Activated CD8-positive, alpha-beta memory T cell treated with anti-CD3 and anti-CD28 coated beads, Interleukin-2, amount 50 U/mL, for 48 hours (primary cell): Measurements from ENCODE around the gene RABL6.
"Not testable (repeated sequence)": the region's sequence is repeated elsewhere in the genome, so short reads cannot be mapped to it uniquely, and the experiment has no call there.

Experiments used
- DNase-seq: peaks from one replicate; pipeline ENCODE4 v3.0.0-alpha.2; 2020

The RABL6 gene

GRCh38 chr9:136823136-136824046, 15.6 kb downstream of the RABL6 start:
- DNase-seq: no peak

GRCh38 chr9:136824496-136825225, 16.9 kb downstream of the RABL6 start:
- no peak for DNase-seq

DNA sequence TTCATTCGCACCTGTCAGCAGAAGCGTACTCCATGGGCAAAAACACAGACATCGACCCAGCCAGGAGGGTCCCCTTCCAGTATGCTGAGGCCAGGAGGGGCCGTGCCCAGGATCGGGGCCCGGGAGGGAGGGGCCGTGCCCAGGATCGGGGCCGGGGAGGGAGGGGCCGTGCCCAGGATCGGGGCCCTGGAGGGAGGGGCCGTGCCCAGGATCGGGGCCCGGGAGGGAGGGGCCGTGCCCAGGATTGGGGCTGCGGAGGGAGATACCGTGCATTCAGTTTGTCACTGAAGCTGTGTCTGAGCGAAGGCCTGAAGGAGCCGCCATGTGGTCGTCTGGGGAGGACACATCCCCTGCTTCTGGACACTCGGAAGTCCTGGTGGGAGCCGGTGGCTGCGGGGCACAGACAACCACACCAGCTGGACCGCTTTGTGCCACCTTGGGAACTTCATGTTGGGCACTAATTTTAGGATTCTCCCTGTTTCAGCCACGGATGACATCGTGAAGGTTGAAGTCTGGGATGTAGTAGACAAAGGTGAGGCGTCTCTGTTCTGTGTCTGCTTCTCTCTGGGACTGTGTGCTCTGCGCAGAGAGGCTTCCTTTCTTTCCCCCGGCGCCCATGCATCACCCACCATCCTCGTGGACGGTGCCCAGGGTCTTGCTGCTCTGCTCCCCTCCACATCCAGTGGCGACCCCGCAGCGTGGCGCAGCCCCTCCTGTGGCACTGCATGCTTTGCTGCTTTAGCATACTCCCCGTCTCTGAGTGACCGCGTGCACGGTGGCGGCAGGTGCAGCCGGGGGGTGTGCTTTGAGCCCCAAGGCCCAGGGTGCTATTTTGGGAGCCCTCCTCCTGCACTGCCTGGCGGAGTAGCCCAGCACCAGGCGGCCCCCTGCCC, 17.8 kb downstream of the RABL6 start:
- DNase-seq: no peak

DNA sequence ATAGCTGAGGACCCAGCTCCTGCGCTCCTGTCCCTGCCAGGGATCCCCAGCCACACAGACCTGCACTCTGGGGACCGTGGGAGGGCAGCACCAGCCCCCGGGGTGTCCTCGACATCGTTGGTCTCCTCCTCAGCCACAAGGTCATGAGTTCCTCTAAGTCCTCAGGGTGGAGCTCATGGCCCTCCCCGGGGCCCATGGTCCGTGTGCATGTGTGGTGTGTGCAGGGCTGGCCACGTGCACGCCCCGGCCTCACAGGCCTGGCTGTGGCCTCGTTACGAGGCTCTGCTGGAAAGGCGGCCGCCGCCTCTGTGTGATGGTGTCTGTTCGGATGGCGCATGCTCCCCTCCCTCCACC, 18.4 kb downstream of the RABL6 start:
- no peak for DNase-seq

GRCh38 chr9:136826703-136827582, 19.2 kb downstream of the RABL6 start:
- DNase-seq: no peak

- DNase-seq: no peak
Measured at GRCh38 chr9:136827794-136828473, 20.2 kb downstream of the RABL6 start.

DNA sequence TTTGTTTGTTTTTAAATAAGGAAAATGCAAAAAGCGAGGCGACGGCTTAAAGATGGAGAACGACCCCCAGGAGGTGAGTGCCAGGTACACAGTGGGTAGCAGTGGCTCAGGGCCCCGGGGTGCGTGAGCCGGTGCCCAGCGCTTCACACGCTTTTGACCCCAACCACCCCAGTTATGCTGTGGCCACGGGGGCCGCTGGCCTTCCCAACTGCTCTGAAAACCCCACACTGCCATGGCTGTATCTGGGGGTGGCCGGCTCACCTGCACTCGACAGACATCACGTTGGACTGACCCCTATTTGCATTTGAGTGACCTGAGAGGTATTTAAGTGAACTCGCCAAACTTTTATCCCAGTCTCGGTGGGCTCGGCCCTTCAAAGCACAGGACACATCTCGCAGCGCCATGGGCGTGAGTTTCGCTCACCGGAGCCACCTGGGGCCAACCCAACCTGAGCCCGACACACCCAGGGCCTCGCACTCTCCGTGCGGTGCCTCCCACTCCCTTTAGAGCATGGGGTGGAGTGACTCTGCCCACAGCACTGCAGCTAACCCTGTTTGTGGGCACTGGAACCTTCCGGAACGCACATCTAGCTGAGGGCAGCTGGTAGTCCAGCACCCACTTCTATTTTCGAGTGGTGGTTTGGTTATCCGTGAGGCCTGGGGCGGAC, 20.9 kb downstream of the RABL6 start:
- DNase-seq: no peak

GRCh38 chr9:136829412-136829811, 21.7 kb downstream of the RABL6 start:
- DNase-seq: no peak

GRCh38 chr9:136829981-136830885, 22.5 kb downstream of the RABL6 start:
- no peak for DNase-seq

- no peak for DNase-seq
Measured at GRCh38 chr9:136831002-136831719, 23.4 kb downstream of the RABL6 start.

GRCh38 chr9:136831720-136832104, 24.0 kb downstream of the RABL6 start:
- DNase-seq: no peak

DNA sequence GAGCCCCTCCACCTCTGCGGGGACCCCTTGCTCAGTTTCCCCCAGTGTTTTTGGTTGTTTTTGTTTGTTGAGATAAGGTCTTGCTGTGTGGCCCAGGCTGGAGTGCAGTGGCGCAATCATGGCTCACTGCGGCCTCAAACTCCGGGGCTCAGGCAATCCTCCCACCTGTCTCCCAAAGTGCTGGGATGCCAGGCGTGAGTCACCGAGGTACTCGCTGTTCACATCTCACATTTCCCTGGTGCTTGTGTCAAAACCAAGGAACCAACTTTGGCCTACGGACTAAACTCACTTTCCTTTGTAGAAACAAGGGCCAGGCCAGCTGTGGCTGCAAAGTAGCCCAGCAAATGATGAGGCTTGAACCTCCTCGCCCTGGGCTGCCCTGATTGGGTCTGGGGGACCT, 24.8 kb downstream of the RABL6 start:
- DNase-seq: no peak

GRCh38 chr9:136833381-136834048, 25.8 kb downstream of the RABL6 start:
- not testable (repeated sequence) for DNase-seq

DNA sequence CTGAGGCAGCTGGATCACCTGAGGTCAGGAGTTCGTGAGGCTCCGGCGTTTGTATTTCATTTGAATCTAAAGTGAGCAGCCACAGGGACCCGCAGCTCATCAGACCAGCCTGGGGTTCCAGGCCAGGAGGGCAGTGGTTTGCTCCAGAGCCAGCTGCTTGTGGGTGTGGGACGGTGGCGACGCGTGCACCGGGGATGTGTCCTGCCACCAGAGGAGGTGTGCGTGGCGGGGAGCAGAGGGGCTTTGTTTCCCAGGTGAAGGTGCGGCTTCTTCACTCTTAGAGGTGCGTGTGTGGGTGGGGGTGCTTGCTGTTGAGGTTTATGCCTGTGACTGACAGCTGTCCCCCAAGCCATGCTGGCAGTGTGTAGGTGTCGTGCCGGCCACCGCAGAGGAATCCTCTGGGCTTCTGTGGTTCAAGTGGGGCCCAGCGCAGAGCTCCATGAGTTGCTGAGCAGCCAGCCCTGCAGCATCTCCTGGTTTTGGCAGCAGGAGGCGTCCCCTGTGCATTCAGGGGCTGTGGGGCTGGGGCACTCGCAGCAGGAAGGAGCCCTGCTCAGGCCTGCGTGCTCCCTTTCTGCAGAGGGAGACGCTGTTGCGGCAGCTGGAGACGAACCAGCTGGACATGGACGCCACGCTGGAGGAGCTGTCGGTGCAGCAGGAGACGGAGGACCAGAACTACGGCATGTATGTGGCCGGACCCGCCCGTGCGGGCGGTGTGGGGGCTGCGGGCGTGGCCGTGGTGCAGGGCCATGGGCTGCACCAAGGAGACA, 27.6 kb downstream of the RABL6 start:
- no peak for DNase-seq

GRCh38 chr9:136835932-136836904, 28.5 kb downstream of the RABL6 start:
- no peak for DNase-seq

DNA sequence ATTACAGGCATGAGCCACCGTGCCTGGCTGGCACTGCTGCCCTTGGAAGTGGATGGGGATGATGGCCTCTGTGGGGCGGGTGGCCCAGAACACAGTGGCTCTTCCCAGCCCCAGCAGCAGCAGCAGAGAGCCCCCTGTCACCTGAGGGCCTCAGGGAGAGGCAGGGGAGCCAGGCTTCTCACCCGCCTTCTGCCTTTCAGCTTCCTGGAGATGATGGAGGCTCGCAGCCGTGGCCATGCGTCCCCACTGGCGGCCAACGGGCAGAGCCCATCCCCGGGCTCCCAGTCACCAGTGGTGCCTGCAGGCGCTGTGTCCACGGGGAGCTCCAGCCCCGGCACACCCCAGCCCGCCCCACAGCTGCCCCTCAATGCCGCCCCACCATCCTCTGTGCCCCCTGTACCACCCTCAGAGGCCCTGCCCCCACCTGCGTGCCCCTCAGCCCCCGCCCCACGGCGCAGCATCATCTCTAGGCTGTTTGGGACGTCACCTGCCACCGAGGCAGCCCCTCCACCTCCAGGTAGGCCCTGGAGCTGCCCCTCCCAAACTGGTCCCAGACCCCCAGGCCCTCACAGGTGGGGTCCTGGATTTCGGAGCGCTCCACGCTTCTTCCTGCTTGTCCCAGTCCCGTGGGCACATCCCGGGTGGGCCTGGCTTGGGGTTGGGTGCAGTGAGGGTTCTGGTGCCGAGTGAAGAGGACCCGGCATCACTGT, 29.6 kb downstream of the RABL6 start:
- DNase-seq: no peak
